ENCODE measurements around the gene HYAL3. TPM values are rescaled to one million over a fixed set of nuclear protein-coding genes. Genes with fewer than 3 reads are reported as not detected.
A peak's percentile ranks its signal among the peaks of the same experiment; 100 is the strongest.

The HYAL3 gene
- total and polyA plus RNA-seq, 2 donors (not counting 1 experiment from before 2014, with no cell fraction given) = 3.7 to 4.2 TPM

DNA sequence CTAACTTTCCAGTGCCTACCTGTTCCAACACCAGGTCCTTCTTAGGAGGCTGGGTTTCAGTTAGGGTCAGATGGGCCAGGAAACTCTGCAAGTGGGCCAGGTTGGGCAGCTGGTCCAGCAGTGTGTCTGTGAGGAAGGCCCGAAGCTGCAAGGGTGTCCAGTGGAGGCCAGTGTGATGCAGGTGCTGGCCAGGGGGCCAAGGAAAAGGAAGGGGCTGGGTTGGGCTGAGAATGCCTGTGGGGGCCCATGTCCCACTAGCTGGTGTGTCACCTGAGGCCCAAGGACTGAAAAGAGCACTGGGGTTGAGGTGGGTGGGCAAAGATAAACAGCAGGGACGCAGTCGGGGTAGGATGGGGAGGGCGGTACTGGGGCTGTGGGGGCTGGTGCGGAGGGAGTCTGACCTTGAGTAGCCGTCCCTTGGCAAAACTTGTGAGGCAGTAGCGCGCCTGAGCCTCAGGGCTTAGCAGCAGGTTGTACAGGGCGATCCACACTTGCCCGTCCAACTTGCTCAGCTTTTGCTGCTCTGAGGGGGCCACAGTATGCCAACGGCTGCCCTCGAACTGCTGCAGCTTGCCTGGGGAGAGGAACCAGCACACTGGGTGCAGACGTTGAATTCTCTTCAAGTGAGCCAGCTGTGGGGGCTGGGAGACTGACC, 42.9 kb upstream of the HYAL3 start:
- H2AFZ ChIP-seq (ENCODE audit: insufficient read depth, low read depth, low read length, poor library complexity, severe bottlenecking) = no peak overlapping the region
- H3K27ac ChIP-seq (ENCODE audit: low read length in 2 of 2) = peak overlapping the region in 1 of 2 donors; percentile 22
- peaks cover 29% of the 10 kb centered on the region for H3K79me2 ChIP-seq (ENCODE audit: control insufficient read depth, insufficient read depth, low read length)
- Mint-ChIP-seq H3K27ac (peak overlapping the region; percentile 98), H3K27me3 (no peaks in the 10 kb centered on the region), H3K4me3 (peak overlapping the region; percentile 49), H3K4me1 (peaks cover 50% of the 10 kb centered on the region), H3K9me3 (ENCODE audit: insufficient read depth) (no peaks in the 10 kb centered on the region)
- ChIA-PET POLR2A (interaction anchor here (0.7 to 6.1 kb wide), 2 partner anchors 10 to 1783 kb away, joined by 3 to 96 read pairs; partner anchors contain the start of genes CYB561D2 and NPRL2), CTCF (no interaction called here)
- H4K20me1 ChIP-seq (ENCODE audit: control insufficient read depth, insufficient read depth, low read length, poor library complexity, severe bottlenecking) = no peaks in the 10 kb centered on the region
- intact Hi-C loops (cut with micrococcal nuclease) = no loop called here
- H3K4me3 ChIP-seq (ENCODE audit: control extremely low read depth in 1 of 5, extremely low read depth in 1 of 5, insufficient read depth in 1 of 5, low read depth in 2 of 5, low read length in 4 of 5) = no peak overlapping the region
- DNase-seq (no peak), ATAC-seq (ENCODE audit: low read depth) (no peak)
- WGBS (ENCODE audit: insufficient coverage) = 94% methylated on average over 13 of the region's 13 CpGs
- TF ChIP-seq, protein P1, sequence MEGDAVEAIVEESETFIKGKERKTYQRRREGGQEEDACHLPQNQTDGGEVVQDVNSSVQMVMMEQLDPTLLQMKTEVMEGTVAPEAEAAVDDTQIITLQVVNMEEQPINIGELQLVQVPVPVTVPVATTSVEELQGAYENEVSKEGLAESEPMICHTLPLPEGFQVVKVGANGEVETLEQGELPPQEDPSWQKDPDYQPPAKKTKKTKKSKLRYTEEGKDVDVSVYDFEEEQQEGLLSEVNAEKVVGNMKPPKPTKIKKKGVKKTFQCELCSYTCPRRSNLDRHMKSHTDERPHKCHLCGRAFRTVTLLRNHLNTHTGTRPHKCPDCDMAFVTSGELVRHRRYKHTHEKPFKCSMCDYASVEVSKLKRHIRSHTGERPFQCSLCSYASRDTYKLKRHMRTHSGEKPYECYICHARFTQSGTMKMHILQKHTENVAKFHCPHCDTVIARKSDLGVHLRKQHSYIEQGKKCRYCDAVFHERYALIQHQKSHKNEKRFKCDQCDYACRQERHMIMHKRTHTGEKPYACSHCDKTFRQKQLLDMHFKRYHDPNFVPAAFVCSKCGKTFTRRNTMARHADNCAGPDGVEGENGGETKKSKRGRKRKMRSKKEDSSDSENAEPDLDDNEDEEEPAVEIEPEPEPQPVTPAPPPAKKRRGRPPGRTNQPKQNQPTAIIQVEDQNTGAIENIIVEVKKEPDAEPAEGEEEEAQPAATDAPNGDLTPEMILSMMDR (IDR thresholded peaks at IDR 0.05) = no peak
- no peak for TF ChIP-seq EZH2 (IDR thresholded peaks at IDR 0.05; ENCODE audit: borderline replicate concordance, insufficient read depth, low read depth, low read length, poor library complexity, severe bottlenecking)
- no peaks in the 10 kb centered on the region for H3K27me3 ChIP-seq (replicated peaks in 1 of 4; ENCODE audit: control extremely low read depth in 1 of 4, control insufficient read depth in 3 of 4, insufficient read depth in 4 of 4, low read length in 3 of 4)
- peak overlapping the region; percentile 90 for H3K4me2 ChIP-seq (replicated peaks; ENCODE audit: low read depth, low read length, poor library complexity, severe bottlenecking)
- H3K4me1 ChIP-seq (ENCODE audit: control insufficient read depth in 2 of 2, insufficient read depth in 2 of 2, low read length in 2 of 2) = peaks cover 35 to 59% of the 10 kb centered on the region in 2 donors
- H3K9me3 ChIP-seq (ENCODE audit: control extremely low read depth in 1 of 3, control insufficient read depth in 2 of 3, insufficient read depth in 1 of 3, low read length in 2 of 3) = no peaks in the 10 kb centered on the region
- no peak overlapping the region for H3K9ac ChIP-seq (ENCODE audit: low read length)
- no peaks in the 10 kb centered on the region for H3K36me3 ChIP-seq (replicated peaks in 1 of 2; ENCODE audit: control extremely low read depth in 1 of 2, control insufficient read depth in 1 of 2, extremely low read depth in 1 of 2, insufficient read depth in 2 of 2, low read length in 1 of 2)

DNA sequence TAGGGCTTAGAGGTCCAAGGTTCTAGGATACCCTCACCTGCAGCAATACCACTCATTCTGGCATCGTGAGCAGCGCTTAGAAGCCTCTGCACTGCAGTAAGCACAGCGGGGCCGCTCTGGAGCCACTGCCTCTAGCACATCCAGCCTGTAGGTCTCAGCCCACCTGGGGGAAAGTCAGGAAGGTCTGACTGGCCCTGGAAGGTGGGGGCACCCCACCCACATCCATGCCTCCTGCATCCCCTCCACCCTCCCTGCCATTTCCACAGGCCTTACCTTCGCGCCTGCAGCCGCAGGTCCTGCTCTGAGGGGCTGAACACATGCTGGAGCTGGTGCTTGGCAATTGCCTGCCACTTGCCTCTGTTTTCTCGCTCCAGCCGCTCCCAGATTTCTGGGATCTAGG, 42.3 kb upstream of the HYAL3 start:
- Mint-ChIP-seq H3K4me3 (peak overlapping the region; percentile 96), H3K4me1 (peaks cover 51% of the 10 kb centered on the region), H3K27me3 (no peaks in the 10 kb centered on the region), H3K27ac (peak overlapping the region; percentile 98), H3K9me3 (ENCODE audit: insufficient read depth) (no peaks in the 10 kb centered on the region)
- Histone ChIP-seq H4K20me1 (ENCODE audit: control insufficient read depth, insufficient read depth, low read length, poor library complexity, severe bottlenecking) (peaks cover 3% of the 10 kb centered on the region), H3K9me3 (ENCODE audit: control extremely low read depth in 1 of 3, control insufficient read depth in 2 of 3, insufficient read depth in 1 of 3, low read length in 2 of 3) (no peaks in the 10 kb centered on the region), H3K27ac (ENCODE audit: low read length in 2 of 2) (peak overlapping the region; percentile 73 to 97), H3K9ac (ENCODE audit: low read length) (peak overlapping the region; percentile 89), H3K4me1 (ENCODE audit: control insufficient read depth in 2 of 2, insufficient read depth in 2 of 2, low read length in 2 of 2) (peaks cover 37 to 59% of the 10 kb centered on the region in 2 donors), H3K27me3 (replicated peaks in 1 of 4; ENCODE audit: control extremely low read depth in 1 of 4, control insufficient read depth in 3 of 4, insufficient read depth in 4 of 4, low read length in 3 of 4) (no peaks in the 10 kb centered on the region), H3K79me2 (ENCODE audit: control insufficient read depth, insufficient read depth, low read length) (peaks cover 30% of the 10 kb centered on the region), H3K4me2 (replicated peaks; ENCODE audit: low read depth, low read length, poor library complexity, severe bottlenecking) (peak overlapping the region; percentile 90), H3K36me3 (replicated peaks in 1 of 2; ENCODE audit: control extremely low read depth in 1 of 2, control insufficient read depth in 1 of 2, extremely low read depth in 1 of 2, insufficient read depth in 2 of 2, low read length in 1 of 2) (peaks cover 0 to 2% of the 10 kb centered on the region in 2 experiments), H3K4me3 (ENCODE audit: control extremely low read depth in 1 of 5, extremely low read depth in 1 of 5, insufficient read depth in 1 of 5, low read depth in 2 of 5, low read length in 4 of 5) (peak overlapping the region in 4 of 5 experiments; percentile 61 to 86 (median 76)), H2AFZ (ENCODE audit: insufficient read depth, low read depth, low read length, poor library complexity, severe bottlenecking) (peak overlapping the region; percentile 82)
- intact Hi-C loops (cut with micrococcal nuclease) = no loop called here
- no peak for ATAC-seq (ENCODE audit: low read depth)
- TF ChIP-seq, protein P1 (IDR thresholded peaks at IDR 0.05) = no peak
- no peak for TF ChIP-seq EZH2 (IDR thresholded peaks at IDR 0.05; ENCODE audit: borderline replicate concordance, insufficient read depth, low read depth, low read length, poor library complexity, severe bottlenecking)
- DNase-seq = no peak
- ChIA-PET POLR2A (interaction anchor here (0.6 to 6.1 kb wide), 7 partner anchors 10 to 1909 kb away, joined by 3 to 96 read pairs (median 6); partner anchors contain the start of genes C3orf18, CYB561D2, HEMK1 and HYAL3), CTCF (interaction anchor here (0.9 to 1.8 kb wide), 3 partner anchors 9 to 49 kb away, joined by 3 to 14 read pairs (median 4); partner anchors contain the start of genes CYB561D2, HYAL3, IFRD2 and NAA80)
- WGBS (ENCODE audit: insufficient coverage) = 100% methylated on average over 2 of the region's 9 CpGs

Measured in B cell (primary cell).